GM23248 (cell line): ENCODE data around the gene KLB. TPM values are rescaled to one million over a fixed set of nuclear protein-coding genes. Genes with fewer than 3 reads are reported as not detected.

ENCODE experiments used
- DNase-seq: peaks from one replicate; pipeline ENCODE4 v3.0.0-alpha.2; 2015
- H2AFZ ChIP-seq: fragments of 200-600 bp; sonication (generic); 2 replicates; pipeline ENCODE4 v1.6.1; 2016; ENCODE audit warnings: antibody characterized with exemption
- H3F3A ChIP-seq: fragments of 200-600 bp; sonication (generic); 2 replicates; pipeline ENCODE4 v1.6.1; 2016; ENCODE audit warnings: mild to moderate bottlenecking, antibody characterized with exemption, mixed run types; ENCODE audit not compliant: insufficient read depth
- H3K27ac ChIP-seq: fragments of 200-600 bp; sonication (generic); 2 replicates; pipeline ENCODE4 v1.5.1; 2016; ENCODE audit warnings: mild to moderate bottlenecking
- H3K27me3 ChIP-seq: fragments of 200-600 bp; sonication (generic); replicated peaks from 2 replicates; pipeline ENCODE4 v1.6.1; 2016; ENCODE audit warnings: mild to moderate bottlenecking; ENCODE audit not compliant: insufficient read depth
- H3K36me3 ChIP-seq: fragments of 200-600 bp; sonication (generic); 2 replicates; pipeline ENCODE4 v1.6.1; 2016; ENCODE audit warnings: low read depth, mild to moderate bottlenecking
- H3K4me1 ChIP-seq: fragments of 200-600 bp; sonication (generic); 2 replicates; pipeline ENCODE4 v1.6.1; 2016; ENCODE audit warnings: mild to moderate bottlenecking; ENCODE audit not compliant: insufficient read depth
- H3K4me2 ChIP-seq: fragments of 200-600 bp; sonication (generic); one replicate; pipeline ENCODE4 v1.6.1; 2016; ENCODE audit warnings: mild to moderate bottlenecking; ENCODE audit not compliant: unreplicated experiment
- H3K4me3 ChIP-seq: fragments of 200-600 bp; sonication (generic); 2 replicates; pipeline ENCODE4 v1.5.1; 2016; ENCODE audit warnings: mild to moderate bottlenecking
- H3K79me2 ChIP-seq: fragments of 200-600 bp; sonication (generic); 2 replicates; pipeline ENCODE4 v1.6.1; 2016; ENCODE audit warnings: mild to moderate bottlenecking; ENCODE audit not compliant: insufficient read depth
- H3K9ac ChIP-seq: fragments of 200-600 bp; sonication (generic); 2 replicates; pipeline ENCODE4 v1.6.1; 2016; ENCODE audit warnings: mild to moderate bottlenecking
- H3K9me2 ChIP-seq: fragments of 200-600 bp; sonication (generic); 2 replicates; pipeline ENCODE4 v1.6.1; 2016; ENCODE audit warnings: mixed run types, mild to moderate bottlenecking, moderate library complexity; ENCODE audit not compliant: insufficient read depth
- H3K9me3 ChIP-seq: fragments of 200-600 bp; sonication (generic); one replicate; pipeline ENCODE4 v1.6.1; 2017; ENCODE audit warnings: low read depth
- H4K20me1 ChIP-seq: fragments of 200-600 bp; sonication (generic); 2 replicates; pipeline ENCODE4 v1.6.0; 2016; ENCODE audit not compliant: insufficient read depth
- EZH2 ChIP-seq: fragments of 200-600 bp; sonication (generic); IDR thresholded peaks from 2 replicates; pipeline ENCODE4 v1.6.1; 2018; ENCODE audit warnings: antibody characterized with exemption, mild to moderate bottlenecking; ENCODE audit not compliant: insufficient read depth, poor library complexity, severe bottlenecking
- EZH2phosphoT487 ChIP-seq: fragments of 200-600 bp; sonication (generic); IDR thresholded peaks from 2 replicates; pipeline ENCODE4 v1.6.1; 2018; ENCODE audit warnings: antibody characterized with exemption, moderate library complexity, mild to moderate bottlenecking, low read depth; ENCODE audit not compliant: insufficient read depth
- WGBS, 2 experiments: methylation state at CpG; one replicate each; pipeline ENCODE4 v1.1.6; 2015 to 2017; ENCODE audit warnings: low lambda C conversion rate in 2 of 2, low coverage in 1 of 2; ENCODE audit errors: missing lambda C conversion rate in 2 of 2; 5-methylcytosine and 5-hydroxymethylcytosine counted together
- in situ Hi-C: fragments of 300-500 bp; cut with MboI; formaldehyde crosslinking; loops from 2 replicates; pipeline ENCODE4 v1.15.0; 2020
- polyA plus RNA-seq: library from polyadenylated mRNA; unstranded; fragments of >200 nt; fragmentation: Nextera tagmentation; extraction: Ambion mirVana; gene quantifications from 2 replicates; pipeline ENCODE4 v1.2.1, GENCODE V29; 2016
- total RNA-seq: library from RNA; depleted of rRNA; stranded (reverse); fragments of >200 nt; shearing (Covaris generic); gene quantifications from 2 replicates; pipeline ENCODE4 v1.2.3, GENCODE V29; 2014

KLB gene
- total and polyA plus RNA-seq, 2 experiments from 2014 or later: not detected

DNA sequence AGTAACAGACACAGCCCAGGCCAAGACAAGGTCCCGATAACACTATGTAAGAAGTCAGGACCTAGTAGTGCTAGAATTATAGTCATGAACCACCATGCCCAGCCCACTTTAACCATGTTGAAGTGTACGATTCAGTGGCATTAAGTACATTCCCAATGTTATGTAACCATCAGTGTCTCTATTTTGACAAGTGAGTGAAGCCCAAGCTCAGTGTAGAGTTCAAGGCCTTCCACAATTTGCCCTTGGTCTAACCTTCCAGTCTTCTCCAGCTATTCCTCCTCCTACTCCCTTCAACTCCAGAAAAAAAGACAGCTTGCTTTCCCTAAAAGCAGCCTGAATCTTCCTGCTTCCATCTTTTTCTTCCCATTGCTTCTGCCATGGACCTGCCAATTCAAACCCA is 83.6 kb downstream of the KLB start:
- Histone ChIP-seq H3K4me1 (no peaks in the 10 kb centered on the region), H3K4me2 (no peak overlapping the region), H3K9ac (no peak overlapping the region), H4K20me1 (no peaks in the 10 kb centered on the region), H3K27me3 (no peaks in the 10 kb centered on the region), H3K9me3 (no peaks in the 10 kb centered on the region), H2AFZ (no peak overlapping the region), H3K36me3 (no peaks in the 10 kb centered on the region), H3F3A (0 out of 2 replicates have a peak, but pooled peaks cover under 1% of the 10 kb centered on the region), H3K27ac (no peak overlapping the region), H3K4me3 (no peak overlapping the region), H3K9me2 (no peaks in the 10 kb centered on the region), H3K79me2 (no peaks in the 10 kb centered on the region)
- in situ Hi-C loops: no loop called here
- TF ChIP-seq EZH2phosphoT487: no peak
- no peak for TF ChIP-seq EZH2
- 82 to 92% methylated on average over 2 of the region's 2 CpGs for WGBS, 2 experiments
- no peak for DNase-seq

DNA sequence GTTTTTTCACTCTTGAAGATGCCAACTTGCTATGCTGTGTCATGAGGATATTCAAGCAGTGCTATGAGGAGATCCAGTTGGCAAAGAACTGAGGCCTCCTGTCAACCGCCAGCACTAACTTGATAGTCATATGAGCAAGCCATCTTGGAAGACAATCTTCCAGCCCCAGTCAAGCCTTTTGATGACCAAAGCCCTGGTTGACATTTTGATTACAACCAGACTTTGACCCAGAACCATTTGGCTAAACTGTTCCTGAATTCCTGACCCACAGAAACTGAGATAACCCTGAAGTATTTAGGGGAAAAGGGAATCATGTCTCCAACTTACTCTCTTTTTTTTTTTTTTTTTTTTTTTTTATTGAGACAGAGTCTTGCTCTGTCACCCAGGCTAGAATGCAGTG is 87.6 kb downstream of the KLB start:
- H3K9ac ChIP-seq: no peak overlapping the region
- in situ Hi-C loops: no loop called here
- DNase-seq: no peak
- TF ChIP-seq EZH2 (no peak), EZH2phosphoT487 (no peak)
- WGBS, 2 experiments: 56 to 65% methylated on average over 1 of the region's 1 CpG
- H3K4me3 ChIP-seq: no peak overlapping the region
- H3K36me3 ChIP-seq: peaks cover 20% of the 10 kb centered on the region
- H3K27me3 ChIP-seq: no peaks in the 10 kb centered on the region
- no peak overlapping the region for H3K27ac ChIP-seq
- no peaks in the 10 kb centered on the region for H3K79me2 ChIP-seq
- H2AFZ ChIP-seq: no peak overlapping the region
- H3F3A ChIP-seq: peaks cover 29% of the 10 kb centered on the region
- H3K4me2 ChIP-seq: no peak overlapping the region
- no peaks in the 10 kb centered on the region for H3K4me1 ChIP-seq
- no peaks in the 10 kb centered on the region for H3K9me2 ChIP-seq
- no peaks in the 10 kb centered on the region for H3K9me3 ChIP-seq
- no peaks in the 10 kb centered on the region for H4K20me1 ChIP-seq

DNA sequence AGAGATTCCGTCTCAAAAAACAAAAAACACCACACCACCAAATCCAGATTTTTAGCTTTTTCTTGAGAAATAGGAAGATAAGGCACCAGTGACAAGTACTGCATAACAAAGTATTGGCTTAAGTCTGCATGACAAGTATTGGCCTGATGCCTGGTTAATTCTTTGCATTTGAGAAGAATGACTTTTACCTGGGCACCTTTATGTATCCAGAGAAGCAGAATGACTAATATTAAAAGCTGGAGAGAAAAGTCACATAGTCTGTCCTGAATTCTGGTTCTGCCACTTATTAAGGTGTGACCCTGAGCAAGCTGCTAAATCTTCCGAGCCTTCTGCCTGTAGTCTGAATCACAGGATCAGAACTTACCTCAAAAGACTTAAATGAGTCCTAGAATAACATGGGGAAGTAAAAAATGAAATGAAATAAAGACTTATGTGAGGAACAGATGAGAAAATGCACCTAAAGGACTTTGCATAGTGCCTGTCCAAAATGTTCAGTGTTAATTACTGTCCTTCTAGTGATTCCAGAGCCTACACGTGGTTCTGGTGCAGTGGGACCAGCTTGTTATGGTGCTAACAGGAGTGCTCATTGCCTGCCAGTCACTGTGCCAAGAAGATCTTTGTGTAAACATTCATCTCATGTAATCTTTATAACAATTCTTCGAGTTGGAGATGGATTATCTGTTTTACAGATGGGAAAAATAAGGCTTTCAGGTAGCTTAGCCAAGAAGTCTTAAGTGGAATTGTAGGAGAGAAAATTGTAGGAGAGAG is 88.9 kb downstream of the KLB start:
- Histone ChIP-seq H3K9me2 (no peaks in the 10 kb centered on the region), H3F3A (peaks cover 29% of the 10 kb centered on the region), H3K27ac (no peak overlapping the region), H2AFZ (no peak overlapping the region), H3K4me3 (no peak overlapping the region), H3K4me1 (no peaks in the 10 kb centered on the region), H3K9ac (no peak overlapping the region), H3K4me2 (no peak overlapping the region), H4K20me1 (no peaks in the 10 kb centered on the region), H3K36me3 (peaks cover 31% of the 10 kb centered on the region), H3K79me2 (peaks cover 4% of the 10 kb centered on the region), H3K27me3 (no peaks in the 10 kb centered on the region), H3K9me3 (no peaks in the 10 kb centered on the region)
- WGBS, 2 experiments: 51 to 55% methylated on average over 4 of the region's 4 CpGs
- DNase-seq: peak; percentile 17
- in situ Hi-C loops: no loop called here
- no peak for TF ChIP-seq EZH2phosphoT487
- no peak for TF ChIP-seq EZH2

DNA sequence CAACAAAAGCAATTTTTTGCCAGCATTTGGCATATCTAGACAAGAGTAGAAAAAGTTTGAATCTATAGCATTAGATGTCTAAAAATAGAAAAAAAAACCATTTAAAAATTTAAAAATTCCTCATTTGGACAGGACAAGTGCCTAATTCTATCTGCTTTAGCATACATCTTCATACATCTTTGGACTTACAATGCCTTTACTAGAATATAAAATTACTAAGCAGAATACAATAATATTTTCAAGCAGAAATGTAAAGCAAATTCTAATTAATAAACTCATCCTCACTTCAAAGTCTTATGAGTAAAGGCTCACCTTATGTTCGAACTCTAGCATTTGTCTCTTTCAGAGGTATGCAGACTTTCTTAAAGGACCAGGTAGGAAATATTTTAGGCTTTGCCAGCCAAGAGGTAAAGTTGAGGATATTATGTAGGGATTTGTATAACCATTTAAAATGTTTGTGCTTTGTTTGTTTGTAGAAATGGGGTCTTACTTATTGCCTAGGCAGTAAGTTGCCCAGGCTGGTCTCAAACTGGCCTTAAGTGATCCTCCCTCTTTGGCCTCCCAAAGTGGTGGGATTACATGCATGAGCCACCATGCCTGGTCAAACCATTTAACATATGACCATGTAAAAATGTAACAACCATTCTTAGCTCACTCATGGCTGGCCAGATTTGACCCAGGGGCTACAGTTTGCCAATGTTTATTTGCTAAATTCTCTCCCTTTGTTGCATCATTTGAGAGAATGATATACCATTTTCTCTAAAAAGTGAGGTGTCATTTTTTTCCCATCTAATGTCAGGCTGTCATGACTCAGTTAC is 91.4 kb downstream of the KLB start:
- H3K36me3 ChIP-seq: peaks cover 37% of the 10 kb centered on the region
- H3K4me3 ChIP-seq: no peak overlapping the region
- no peaks in the 10 kb centered on the region for H3K27me3 ChIP-seq
- no peaks in the 10 kb centered on the region for H4K20me1 ChIP-seq
- no peaks in the 10 kb centered on the region for H3K9me2 ChIP-seq
- H2AFZ ChIP-seq: no peak overlapping the region
- H3F3A ChIP-seq: peaks cover 44% of the 10 kb centered on the region
- TF ChIP-seq EZH2phosphoT487 (no peak), EZH2 (no peak)
- in situ Hi-C loops: no loop called here
- no peaks in the 10 kb centered on the region for H3K9me3 ChIP-seq
- H3K9ac ChIP-seq: no peak overlapping the region
- WGBS, 2 experiments: 96 to 97% methylated on average over 1 of the region's 1 CpG
- peaks cover 13% of the 10 kb centered on the region for H3K79me2 ChIP-seq
- DNase-seq: no peak
- peaks cover 18% of the 10 kb centered on the region for H3K4me1 ChIP-seq
- no peak overlapping the region for H3K4me2 ChIP-seq
- peak overlapping the region; percentile 16; the same call in 1 of the 2 replicates for H3K27ac ChIP-seq
